Dorsolateral prefrontal cortex (tissue), 118 donors: ENCODE measurements around the gene SNX5. TPM values are rescaled to one million over a fixed set of nuclear protein-coding genes. Genes with fewer than 3 reads are reported as not detected.

ENCODE experiments used
- total RNA-seq, 120 experiments: library from RNA; stranded (reverse); gene quantifications; one replicate each; pipeline versions ENCODE4 v1.2.3 to v1.2.4, GENCODE V29; 2022

SNX5 gene
- total RNA-seq, 120 experiments from 2014 or later, result 48.0 to 94.6 (median 62.3) TPM

Other genes with a start within 250 kb of the SNX5 start
- gene MGME1, start 224 bp upstream of the SNX5 start, total RNA-seq, result 10 to 100 TPM in 5 of 120 experiments, 1 to 10 TPM in 115; 3.2 to 12.5 (median 6.9) TPM
- 1 to 10 TPM in 112 of 120 experiments, under 1 TPM in 8; 0.49 to 8.5 (median 2.6) TPM for gene OVOL2, start 89.1 kb upstream of the SNX5 start, total RNA-seq
- 10 to 100 TPM; 15.4 to 35.2 (median 26.2) TPM for gene KAT14, start 169.1 kb upstream of the SNX5 start, total RNA-seq
- 10 to 100 TPM in 119 of 120 experiments, 1 to 10 TPM in 1; 9.7 to 30.3 (median 19.4) TPM for gene PET117, start 169.1 kb upstream of the SNX5 start, total RNA-seq